ENCODE results near the gene LIMK1. TPM values are rescaled to one million over a fixed set of nuclear protein-coding genes. Genes with fewer than 3 reads are reported as not detected.

Gene LIMK1
- polyA plus RNA-seq, 1 donor (not counting 4 experiments of a cell fraction or from before 2014, with no cell fraction given) = 13.3 TPM

DNA sequence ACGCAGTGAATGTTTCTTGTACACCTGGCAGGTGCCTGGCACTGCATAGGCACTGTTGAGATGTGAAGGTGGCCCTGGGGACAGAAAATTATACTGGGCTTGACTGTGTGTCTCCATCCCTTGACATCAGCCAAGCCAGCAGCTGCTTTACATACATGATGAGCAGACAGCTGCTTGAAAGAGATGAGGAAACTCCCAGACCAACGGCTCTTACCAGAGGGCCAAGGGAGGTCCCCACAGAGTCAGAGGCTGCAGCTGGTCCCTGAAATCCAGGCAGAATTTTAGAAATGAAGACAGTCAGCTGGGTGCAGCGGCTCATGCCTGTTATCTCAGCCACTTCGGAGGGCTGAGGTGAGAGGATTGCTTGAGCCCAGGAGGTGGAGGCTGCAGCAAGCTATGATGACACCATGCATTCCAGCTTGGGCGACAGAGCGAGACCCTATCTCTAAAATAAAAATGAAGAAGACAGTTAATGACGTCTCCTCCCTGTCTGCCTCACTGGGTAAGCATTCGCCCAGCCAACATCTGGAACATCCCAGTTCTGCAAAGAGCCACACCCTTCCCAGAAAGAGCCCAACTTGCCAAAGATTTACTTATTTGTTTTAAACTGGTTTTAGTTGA, 17.6 kb downstream of the LIMK1 start:
- TF ChIP-seq, protein P1, sequence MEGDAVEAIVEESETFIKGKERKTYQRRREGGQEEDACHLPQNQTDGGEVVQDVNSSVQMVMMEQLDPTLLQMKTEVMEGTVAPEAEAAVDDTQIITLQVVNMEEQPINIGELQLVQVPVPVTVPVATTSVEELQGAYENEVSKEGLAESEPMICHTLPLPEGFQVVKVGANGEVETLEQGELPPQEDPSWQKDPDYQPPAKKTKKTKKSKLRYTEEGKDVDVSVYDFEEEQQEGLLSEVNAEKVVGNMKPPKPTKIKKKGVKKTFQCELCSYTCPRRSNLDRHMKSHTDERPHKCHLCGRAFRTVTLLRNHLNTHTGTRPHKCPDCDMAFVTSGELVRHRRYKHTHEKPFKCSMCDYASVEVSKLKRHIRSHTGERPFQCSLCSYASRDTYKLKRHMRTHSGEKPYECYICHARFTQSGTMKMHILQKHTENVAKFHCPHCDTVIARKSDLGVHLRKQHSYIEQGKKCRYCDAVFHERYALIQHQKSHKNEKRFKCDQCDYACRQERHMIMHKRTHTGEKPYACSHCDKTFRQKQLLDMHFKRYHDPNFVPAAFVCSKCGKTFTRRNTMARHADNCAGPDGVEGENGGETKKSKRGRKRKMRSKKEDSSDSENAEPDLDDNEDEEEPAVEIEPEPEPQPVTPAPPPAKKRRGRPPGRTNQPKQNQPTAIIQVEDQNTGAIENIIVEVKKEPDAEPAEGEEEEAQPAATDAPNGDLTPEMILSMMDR (optimal IDR thresholded peaks at IDR 0.05 in 1 of 3, IDR thresholded peaks at IDR 0.05 in 1 of 3, conservative IDR thresholded peaks at IDR 0.05 in 1 of 3; ENCODE audit: extremely low read depth in 1 of 3, insufficient read depth in 2 of 3, low read length in 3 of 3) = no peak
- no peak for TF ChIP-seq EZH2 (IDR thresholded peaks at IDR 0.05; ENCODE audit: low read length)
- no peak overlapping the region for H3K27ac ChIP-seq (ENCODE audit: control insufficient read depth, insufficient read depth, low read length)
- dilution Hi-C loops (cut with MboI; ENCODE audit: extremely low pct_ligation_motif_present, low sequenced_read_pairs) = no loop called here

DNA sequence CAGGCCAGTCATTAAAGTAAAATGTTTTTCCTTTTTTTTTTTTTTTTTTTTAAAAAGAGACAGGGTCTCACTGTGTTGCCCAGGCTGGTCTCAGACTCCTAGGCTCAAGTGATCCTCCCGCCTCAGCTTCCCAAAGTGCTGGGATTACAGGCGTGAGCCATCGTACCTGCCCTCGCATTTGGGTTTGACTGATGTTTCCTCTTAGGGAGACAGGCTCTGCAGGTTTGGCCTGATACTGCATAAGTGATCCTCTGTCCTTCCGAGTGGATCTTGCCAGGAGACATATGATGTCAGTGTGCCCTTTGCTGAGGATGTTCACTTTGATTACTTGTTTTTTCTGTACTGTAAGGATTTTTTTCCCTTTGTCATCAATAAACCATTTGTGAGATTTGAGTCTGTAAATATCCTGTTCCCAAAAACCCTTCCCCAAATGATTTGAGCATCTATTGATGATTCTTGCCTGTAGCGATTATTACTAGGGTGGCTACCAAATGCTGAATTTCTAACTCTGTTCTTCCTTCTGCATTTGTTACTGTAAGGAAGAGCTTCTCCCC, 19.7 kb downstream of the LIMK1 start:
- Histone ChIP-seq H3K9ac (ENCODE audit: control insufficient read depth, extremely low read depth, insufficient read depth, low read length) (no peak overlapping the region), H3K9me3 (ENCODE audit: control insufficient read depth, low read depth, low read length) (no peaks in the 10 kb centered on the region), H3K27me3 (ENCODE audit: control insufficient read depth, extremely low read depth, insufficient read depth, low read length) (no peaks in the 10 kb centered on the region), H3K4me1 (ENCODE audit: control insufficient read depth, extremely low read depth, insufficient read depth, low read length) (peaks cover 13% of the 10 kb centered on the region), H3K79me2 (ENCODE audit: control insufficient read depth, insufficient read depth, low read length) (no peaks in the 10 kb centered on the region), H3K4me2 (ENCODE audit: control insufficient read depth, extremely low read depth, insufficient read depth, low read depth, low read length) (no peak overlapping the region), H3K36me3 (ENCODE audit: control insufficient read depth in 2 of 2, extremely low read depth in 1 of 2, insufficient read depth in 2 of 2, low read length in 2 of 2) (peaks cover 17 to 20% of the 10 kb centered on the region in 2 experiments), H3K4me3 (ENCODE audit: control insufficient read depth in 2 of 3, extremely low read depth in 1 of 3, insufficient read depth in 2 of 3, low read depth in 1 of 3, low read length in 3 of 3) (no peak overlapping the region), H3K27ac (ENCODE audit: control insufficient read depth, insufficient read depth, low read length) (no peak overlapping the region), H4K20me1 (ENCODE audit: control insufficient read depth, extremely low read depth, insufficient read depth, low read length) (peaks cover 2% of the 10 kb centered on the region), H2AFZ (ENCODE audit: control insufficient read depth, low read length) (no peak overlapping the region), H3K9me1 (ENCODE audit: control insufficient read depth, extremely low read depth, insufficient read depth, low read length) (no peaks in the 10 kb centered on the region)
- dilution Hi-C loops (cut with MboI; ENCODE audit: extremely low pct_ligation_motif_present, low sequenced_read_pairs) = no loop called here
- no peak for TF ChIP-seq EZH2 (IDR thresholded peaks at IDR 0.05; ENCODE audit: low read length)
- TF ChIP-seq, protein P1 (optimal IDR thresholded peaks at IDR 0.05 in 1 of 3, IDR thresholded peaks at IDR 0.05 in 1 of 3, conservative IDR thresholded peaks at IDR 0.05 in 1 of 3; ENCODE audit: extremely low read depth in 1 of 3, insufficient read depth in 2 of 3, low read length in 3 of 3) = no peak
- DNase-seq (ENCODE audit: low read depth, low spot score) (no peak), FAIRE-seq (no peak)

More for the DNA sequence above, 17.6 kb downstream of the LIMK1 start:
- Histone ChIP-seq H2AFZ (ENCODE audit: control insufficient read depth, low read length) (no peak overlapping the region), H4K20me1 (ENCODE audit: control insufficient read depth, extremely low read depth, insufficient read depth, low read length) (peaks cover 2% of the 10 kb centered on the region), H3K4me1 (ENCODE audit: control insufficient read depth, extremely low read depth, insufficient read depth, low read length) (peaks cover 15% of the 10 kb centered on the region), H3K9ac (ENCODE audit: control insufficient read depth, extremely low read depth, insufficient read depth, low read length) (no peak overlapping the region), H3K4me3 (ENCODE audit: control insufficient read depth in 2 of 3, extremely low read depth in 1 of 3, insufficient read depth in 2 of 3, low read depth in 1 of 3, low read length in 3 of 3) (no peak overlapping the region), H3K27me3 (ENCODE audit: control insufficient read depth, extremely low read depth, insufficient read depth, low read length) (no peaks in the 10 kb centered on the region), H3K9me3 (ENCODE audit: control insufficient read depth, low read depth, low read length) (peaks cover 14% of the 10 kb centered on the region), H3K79me2 (ENCODE audit: control insufficient read depth, insufficient read depth, low read length) (no peaks in the 10 kb centered on the region), H3K36me3 (ENCODE audit: control insufficient read depth in 2 of 2, extremely low read depth in 1 of 2, insufficient read depth in 2 of 2, low read length in 2 of 2) (peaks cover 17 to 23% of the 10 kb centered on the region in 2 experiments), H3K4me2 (ENCODE audit: control insufficient read depth, extremely low read depth, insufficient read depth, low read depth, low read length) (no peak overlapping the region), H3K9me1 (ENCODE audit: control insufficient read depth, extremely low read depth, insufficient read depth, low read length) (no peaks in the 10 kb centered on the region)
- DNase-seq (ENCODE audit: low read depth, low spot score) (no peak), FAIRE-seq (no peak)
